Osteoblast (primary cell): Measurements from ENCODE around the gene SERPINA1. TPM values are rescaled to one million over a fixed set of nuclear protein-coding genes. Genes with fewer than 3 reads are reported as not detected.
"Not testable (repeated sequence)": the region's sequence is repeated elsewhere in the genome, so short reads cannot be mapped to it uniquely, and the experiment has no call there.

Experiments
- DNase-seq: peaks from one replicate; pipeline ENCODE4 v3.0.0; 2011; ENCODE audit warnings: low spot score, mixed read lengths; ENCODE audit not compliant: insufficient read length; ENCODE audit errors: missing footprints
- H2AFZ ChIP-seq: 2 replicates; pipeline ENCODE4 v1.6.0; 2011; ENCODE audit warnings: mild to moderate bottlenecking, low read length
- H3K27ac ChIP-seq: 2 replicates; pipeline ENCODE4 v1.5.1; 2011; ENCODE audit warnings: mild to moderate bottlenecking, low read depth, low read length, moderate library complexity
- H3K27me3 ChIP-seq: 2 replicates; pipeline ENCODE4 v1.6.0; 2012; ENCODE audit warnings: mild to moderate bottlenecking, control low read depth, inconsistent platforms, low read length, moderate library complexity; ENCODE audit not compliant: insufficient read depth
- H3K36me3 ChIP-seq: 2 replicates; pipeline ENCODE4 v1.5.1; 2011; ENCODE audit warnings: mild to moderate bottlenecking, low read length, control low read depth, moderate library complexity; ENCODE audit not compliant: insufficient read depth
- H3K4me1 ChIP-seq: 2 replicates; pipeline ENCODE4 v1.5.1; 2011; ENCODE audit warnings: mild to moderate bottlenecking, low read length, control low read depth, moderate library complexity; ENCODE audit not compliant: insufficient read depth
- H3K4me2 ChIP-seq: 2 replicates; pipeline ENCODE4 v1.6.0; 2011; ENCODE audit warnings: mild to moderate bottlenecking, low read length; ENCODE audit not compliant: insufficient read depth
- H3K4me3 ChIP-seq: fragments of 200-600 bp; sonication (generic); 3 replicates; pipeline ENCODE4 v1.5.1; 2012; ENCODE audit warnings: mild to moderate bottlenecking, low read length, inconsistent platforms; ENCODE audit not compliant: insufficient read depth
- H3K79me2 ChIP-seq: 2 replicates; pipeline ENCODE4 v1.6.0; 2012; ENCODE audit warnings: mild to moderate bottlenecking, low read length, control low read depth, inconsistent platforms; ENCODE audit not compliant: insufficient read depth
- H3K9me3 ChIP-seq: 2 replicates; pipeline ENCODE4 v1.5.1; 2011; ENCODE audit warnings: low read depth, low read length, control low read depth
- H4K20me1 ChIP-seq: 2 replicates; pipeline ENCODE4 v1.6.0; 2012; ENCODE audit warnings: mild to moderate bottlenecking, low read length, control low read depth; ENCODE audit not compliant: insufficient read depth
- CTCF ChIP-seq: IDR thresholded peaks from 2 replicates; pipeline ENCODE4 v1.5.1; 2011; ENCODE audit warnings: mild to moderate bottlenecking, low read depth, low read length, moderate library complexity; ENCODE audit errors: extremely low read depth
- total RNA-seq: library from RNA; depleted of rRNA; stranded (reverse); fragments of >200 nt; gene quantifications from 2 replicates; pipeline ENCODE4 v1.2.3, GENCODE V29; 2012

The SERPINA1 gene
- total RNA-seq, 1 donor = 1.4 TPM

DNA sequence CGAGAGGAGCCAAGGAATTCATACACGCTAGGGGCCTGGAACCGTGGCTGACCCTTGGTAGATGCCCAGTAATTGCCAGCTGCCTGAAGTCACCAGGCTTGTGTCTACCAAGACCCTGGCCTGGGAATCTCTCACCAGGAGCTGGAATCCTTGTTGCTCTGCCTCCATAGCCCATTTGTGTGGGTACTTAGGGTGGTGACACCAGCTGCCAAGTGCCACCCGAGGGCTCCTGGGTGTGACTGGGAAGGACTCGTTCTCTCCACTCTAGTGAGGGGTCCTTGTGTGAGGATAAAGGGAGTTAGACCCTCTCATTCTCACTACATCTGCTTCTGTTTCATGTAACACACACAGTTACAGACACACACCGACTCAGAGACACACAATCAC lies 17.9 kb downstream of the SERPINA1 start:
- no peak overlapping the region for H2AFZ ChIP-seq
- no peaks in the 10 kb centered on the region for H3K27me3 ChIP-seq
- no peaks in the 10 kb centered on the region for H3K9me3 ChIP-seq
- no peak for DNase-seq
- no peak overlapping the region for H3K27ac ChIP-seq
- no peak for TF ChIP-seq CTCF
- H3K4me2 ChIP-seq = no peak overlapping the region
- H3K4me1 ChIP-seq = peaks cover 18% of the 10 kb centered on the region
- H3K4me3 ChIP-seq = no peak overlapping the region
- H3K36me3 ChIP-seq = no peaks in the 10 kb centered on the region
- H3K79me2 ChIP-seq = no peaks in the 10 kb centered on the region
- H4K20me1 ChIP-seq = no peaks in the 10 kb centered on the region

GRCh38 chr14:94369766-94370523 lies 18.5 kb downstream of the SERPINA1 start:
- H3K79me2 ChIP-seq, DNase-seq, H2AFZ ChIP-seq, H3K9me3 ChIP-seq, H3K4me3 ChIP-seq, H3K27ac ChIP-seq, H3K36me3 ChIP-seq, H3K4me2 ChIP-seq, H3K27me3 ChIP-seq, H4K20me1 ChIP-seq: not testable (repeated sequence)
- peaks cover 18% of the 10 kb centered on the region for H3K4me1 ChIP-seq

DNA sequence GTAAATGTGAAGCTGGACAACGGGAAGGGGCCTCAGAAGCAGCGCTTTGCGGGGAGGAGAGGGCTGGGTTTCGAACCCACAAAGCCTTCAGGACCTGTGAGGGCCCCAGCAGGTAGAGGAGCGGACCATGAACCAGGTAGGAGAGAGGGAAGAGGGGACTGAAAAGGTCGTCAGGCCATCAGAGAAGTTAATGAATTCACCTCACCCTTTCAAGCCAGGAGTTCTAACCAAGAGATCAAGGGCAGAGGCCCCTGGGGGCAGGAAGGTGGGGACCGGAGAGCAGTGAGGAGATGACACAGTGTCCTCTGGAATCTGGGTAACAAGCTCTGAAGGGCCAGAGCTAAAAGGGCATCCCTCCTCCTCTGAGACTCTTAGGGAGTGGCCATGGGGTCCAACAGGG lies 19.4 kb downstream of the SERPINA1 start:
- H4K20me1 ChIP-seq = no peaks in the 10 kb centered on the region
- H3K4me3 ChIP-seq = no peak overlapping the region
- H2AFZ ChIP-seq = no peak overlapping the region
- TF ChIP-seq CTCF = no peak
- H3K27me3 ChIP-seq = no peaks in the 10 kb centered on the region
- H3K36me3 ChIP-seq = no peaks in the 10 kb centered on the region
- no peaks in the 10 kb centered on the region for H3K79me2 ChIP-seq
- no peak overlapping the region for H3K4me2 ChIP-seq
- H3K4me1 ChIP-seq = peaks cover 12% of the 10 kb centered on the region
- H3K27ac ChIP-seq = no peak overlapping the region
- no peaks in the 10 kb centered on the region for H3K9me3 ChIP-seq
- DNase-seq = no peak

DNA sequence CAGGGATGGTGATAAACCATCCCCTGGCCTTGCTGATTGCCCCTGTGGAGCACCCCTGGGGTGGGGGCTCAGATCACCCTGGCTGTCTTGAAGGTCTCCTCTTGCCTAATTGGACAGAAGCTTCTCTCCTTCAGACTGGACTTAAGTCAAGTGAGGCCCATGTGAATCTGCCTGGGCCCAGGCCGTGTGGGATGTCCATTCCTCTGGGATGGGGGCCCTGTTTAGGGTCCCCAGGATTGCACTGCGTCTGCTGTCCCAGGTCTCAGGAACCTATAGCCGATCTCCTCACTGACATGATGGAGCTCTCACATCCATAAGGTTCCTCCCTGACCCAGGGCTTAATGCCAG lies 20.2 kb downstream of the SERPINA1 start:
- H3K27ac ChIP-seq = no peak overlapping the region
- no peaks in the 10 kb centered on the region for H3K27me3 ChIP-seq
- no peak for TF ChIP-seq CTCF
- H3K4me2 ChIP-seq = no peak overlapping the region
- H3K79me2 ChIP-seq = no peaks in the 10 kb centered on the region
- DNase-seq = no peak
- peaks cover 6% of the 10 kb centered on the region for H3K4me1 ChIP-seq
- no peaks in the 10 kb centered on the region for H4K20me1 ChIP-seq
- H2AFZ ChIP-seq = no peak overlapping the region
- no peaks in the 10 kb centered on the region for H3K36me3 ChIP-seq
- no peaks in the 10 kb centered on the region for H3K9me3 ChIP-seq
- H3K4me3 ChIP-seq = no peak overlapping the region
